ENCODE measurements around the gene TIAM2.
"Not testable (repeated sequence)": the region's sequence is repeated elsewhere in the genome, so short reads cannot be mapped to it uniquely, and the experiment has no call there.

Gene TIAM2

DNA sequence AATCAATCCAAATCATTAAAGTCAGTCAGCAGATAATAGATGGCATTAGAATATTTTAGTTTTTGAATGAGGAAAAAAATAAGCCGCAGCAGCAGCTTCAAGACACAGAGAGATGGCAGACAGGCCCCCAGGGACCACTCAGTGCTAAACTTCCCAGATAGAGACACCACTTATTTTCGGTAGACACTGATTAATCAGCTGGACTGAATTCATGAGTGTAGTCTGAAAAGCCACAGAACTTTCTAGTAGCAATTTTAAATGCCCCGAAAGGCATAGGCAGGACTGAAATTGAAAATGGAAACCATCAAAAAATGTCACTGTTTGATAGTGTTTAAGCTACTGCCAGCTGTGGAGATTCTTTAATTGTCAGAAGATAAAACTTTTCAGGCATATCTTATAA, 265.6 kb downstream of the TIAM2 start:
- DNase-seq (ENCODE audit: low read depth in 3 of 3) = no peak

- DNase-seq (ENCODE audit: low read depth in 3 of 3) = no peak
Measured at GRCh38 chr6:155261111-155261900, 266.2 kb downstream of the TIAM2 start.

DNA sequence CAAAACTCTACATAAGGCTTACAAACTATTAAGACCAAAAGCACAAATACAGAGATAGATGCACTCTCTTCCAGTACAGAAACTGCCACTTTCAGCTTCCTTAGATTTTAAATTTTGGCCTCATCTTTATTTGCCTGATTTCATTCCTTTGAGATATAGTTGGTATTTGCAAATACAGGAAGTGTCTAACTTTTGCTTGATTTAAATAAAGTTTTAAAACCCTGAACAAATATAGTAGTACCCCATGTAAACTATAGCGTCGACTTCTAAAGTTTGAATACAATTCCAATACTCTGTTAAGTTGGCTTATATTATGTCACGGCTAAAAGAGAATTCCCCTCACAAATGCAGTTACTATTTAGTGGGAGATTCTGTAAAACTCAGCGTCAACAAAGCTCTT, 267.5 kb downstream of the TIAM2 start:
- DNase-seq (ENCODE audit: low read depth in 3 of 3) = no peak

DNA sequence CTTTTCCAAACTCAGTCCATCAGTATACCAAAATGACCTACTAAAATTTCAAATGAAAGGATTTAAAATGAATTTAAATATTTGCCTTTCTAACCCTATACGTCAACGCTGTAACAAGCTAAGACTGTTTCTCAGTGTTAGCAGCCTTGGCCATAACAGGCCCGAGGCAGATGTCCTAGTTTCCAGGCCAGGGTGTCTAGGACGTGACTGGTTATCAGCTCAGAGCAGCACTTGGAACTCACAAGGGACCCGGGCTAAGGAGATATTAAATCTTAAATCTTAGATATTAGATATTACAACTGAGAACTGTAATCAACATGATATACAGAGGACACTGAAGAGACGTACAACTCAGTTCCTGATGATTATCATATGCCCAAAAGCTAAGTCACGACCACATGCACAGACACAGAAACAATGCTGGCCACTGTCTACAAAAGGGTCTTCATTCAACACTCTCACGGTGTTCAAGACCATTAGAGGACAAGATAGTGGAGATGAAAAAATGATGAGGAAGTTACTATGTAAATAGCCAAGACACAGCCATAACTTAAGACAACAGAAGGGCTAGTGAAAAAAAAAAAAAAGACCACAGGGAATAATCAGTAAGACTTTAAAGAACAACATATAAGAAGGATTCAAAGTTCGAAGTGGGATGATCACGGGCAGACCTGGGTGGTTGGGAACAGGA, 268.4 kb downstream of the TIAM2 start, which contains the start of gene CLDN20:
CLDN20 (plus strand) TSS at position 641 of the 691 bp plus-strand sequence. CDS start 11,707 bp downstream, outside the sequence.
- no peak for DNase-seq (ENCODE audit: low read depth in 3 of 3)

- no peak for DNase-seq (ENCODE audit: low read depth in 3 of 3)
Measured at GRCh38 chr6:155264693-155265320, 269.7 kb downstream of the TIAM2 start.

GRCh38 chr6:155265843-155266535, 270.9 kb downstream of the TIAM2 start:
- no peak for DNase-seq (ENCODE audit: low read depth in 3 of 3)

GRCh38 chr6:155267411-155267810, 272.3 kb downstream of the TIAM2 start:
- no peak for DNase-seq (ENCODE audit: low read depth in 3 of 3)

GRCh38 chr6:155268088-155268867, 273.2 kb downstream of the TIAM2 start:
- DNase-seq (ENCODE audit: low read depth in 3 of 3) = not testable (repeated sequence)

GRCh38 chr6:155269765-155270164, 274.6 kb downstream of the TIAM2 start:
- DNase-seq (ENCODE audit: low read depth in 3 of 3) = no peak

GRCh38 chr6:155270561-155271091, 275.5 kb downstream of the TIAM2 start:
- DNase-seq (ENCODE audit: low read depth in 3 of 3) = no peak

- DNase-seq (ENCODE audit: low read depth in 3 of 3) = no peak
Measured at GRCh38 chr6:155271145-155271544, 276.0 kb downstream of the TIAM2 start.

DNA sequence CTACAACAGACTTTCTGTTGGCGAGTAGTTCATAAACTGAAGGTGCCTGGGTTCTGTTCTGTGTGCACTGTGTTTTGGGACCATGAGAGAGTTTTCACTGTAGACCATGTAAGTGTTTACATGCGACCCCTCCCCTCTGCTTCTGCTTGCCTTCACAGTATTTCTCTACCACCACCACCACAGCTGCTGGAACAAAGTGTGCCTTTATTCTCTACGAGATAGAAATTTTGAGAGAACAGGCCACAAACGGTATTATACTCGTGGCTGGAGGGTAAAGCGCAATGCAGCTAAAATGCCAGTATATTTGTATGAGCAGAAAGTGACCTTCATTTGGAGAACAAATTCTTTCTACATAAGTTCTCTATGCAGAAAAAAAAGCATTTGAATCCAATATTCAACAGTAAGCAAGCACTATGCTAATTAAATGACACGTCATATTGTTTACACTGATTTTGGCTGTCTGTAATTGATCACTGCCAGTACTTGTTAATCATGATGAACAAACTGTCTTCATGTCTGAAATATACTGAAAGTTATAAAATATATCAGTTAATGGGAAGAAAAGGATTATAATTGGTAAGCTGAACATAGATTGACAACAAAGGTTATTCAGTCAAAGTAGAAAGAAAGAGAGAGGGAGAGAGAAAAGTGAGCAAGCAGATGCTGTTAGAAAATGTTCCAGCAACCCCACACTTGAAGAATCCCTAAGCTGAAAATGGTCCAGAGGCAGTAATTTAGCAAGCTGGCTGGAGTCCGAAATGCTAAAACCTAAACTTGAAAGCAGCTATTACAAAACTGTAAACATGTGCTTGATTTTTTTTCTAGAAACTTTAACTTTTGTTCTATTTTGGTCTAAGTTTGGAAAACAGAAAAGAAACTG, 277.5 kb downstream of the TIAM2 start:
- no peak for DNase-seq (ENCODE audit: low read depth in 3 of 3)

- DNase-seq (ENCODE audit: low read depth in 3 of 3) = no peak
Measured at GRCh38 chr6:155273431-155273830, 278.3 kb downstream of the TIAM2 start.

- no peak for DNase-seq (ENCODE audit: low read depth in 3 of 3)
Measured at GRCh38 chr6:155274106-155274505, 279.0 kb downstream of the TIAM2 start.

- no peak for DNase-seq (ENCODE audit: low read depth in 3 of 3)
Measured at GRCh38 chr6:155274533-155274932, 279.4 kb downstream of the TIAM2 start.

DNA sequence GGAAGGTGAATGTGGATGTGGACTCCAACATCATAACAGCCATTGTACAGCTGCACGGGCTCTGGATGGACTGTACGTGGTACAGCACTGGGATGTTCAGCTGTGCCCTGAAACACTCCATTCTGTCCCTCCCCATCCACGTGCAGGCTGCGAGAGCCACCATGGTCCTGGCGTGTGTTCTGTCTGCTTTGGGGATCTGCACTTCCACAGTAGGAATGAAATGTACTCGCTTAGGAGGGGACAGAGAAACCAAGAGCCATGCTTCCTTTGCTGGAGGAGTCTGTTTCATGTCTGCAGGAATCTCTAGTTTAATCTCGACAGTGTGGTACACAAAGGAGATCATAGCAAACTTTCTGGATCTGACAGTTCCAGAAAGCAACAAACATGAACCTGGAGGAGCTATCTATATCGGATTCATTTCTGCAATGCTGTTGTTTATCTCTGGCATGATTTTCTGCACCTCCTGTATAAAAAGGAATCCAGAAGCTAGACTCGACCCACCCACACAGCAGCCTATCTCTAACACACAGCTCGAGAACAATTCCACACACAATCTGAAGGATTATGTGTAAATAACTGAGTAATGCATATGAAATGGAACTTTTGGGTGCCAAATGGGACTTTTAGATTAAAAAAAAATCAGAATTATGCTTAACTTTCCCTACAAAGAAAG, 280.8 kb downstream of the TIAM2 start:
- DNase-seq (ENCODE audit: low read depth in 3 of 3) = no peak

DNA sequence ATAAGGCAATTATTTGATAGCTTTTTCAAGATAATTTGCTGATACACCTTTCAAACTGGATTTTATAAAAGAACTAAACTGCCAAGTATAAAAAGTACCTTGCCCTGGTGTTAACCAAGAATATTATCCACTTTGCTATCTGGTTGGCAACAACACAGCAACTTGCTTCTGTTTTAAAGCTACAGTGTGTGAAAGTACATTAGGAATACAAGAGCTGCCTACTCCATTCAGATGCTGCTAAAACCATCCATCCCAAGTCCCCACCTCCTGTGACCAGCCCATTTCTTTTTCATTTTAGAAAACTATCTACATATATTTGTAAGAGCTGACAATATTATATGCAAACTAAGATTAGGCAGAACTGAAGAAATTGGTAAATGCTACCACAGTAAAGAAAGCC, 281.5 kb downstream of the TIAM2 start:
- DNase-seq (ENCODE audit: low read depth in 3 of 3) = no peak

- DNase-seq (ENCODE audit: low read depth in 3 of 3) = no peak
Measured at GRCh38 chr6:155278319-155279049, 283.4 kb downstream of the TIAM2 start.

- DNase-seq (ENCODE audit: low read depth in 3 of 3) = no peak
Measured at GRCh38 chr6:155284775-155285174, 289.7 kb downstream of the TIAM2 start.

Measured in stimulated activated CD4-positive, alpha-beta T cell treated with anti-CD3 and anti-CD28 coated beads, TNF-alpha, amount 100 ng/mL, for 4 hours (primary cell).